HEK293T (cell line): Measurements from ENCODE around the gene RNF149.

Experiments
- CTCF ChIA-PET: fragments of 350-600 bp; formaldehyde crosslinking; extraction: SDS; loops from one replicate; lab custom pipeline; 2021; ENCODE audit warnings: antibody characterized with exemption, inconsistent platforms; lab: Yijun Ruan, JAX
- POLR2A ChIA-PET: fragments of 350-600 bp; formaldehyde crosslinking; extraction: SDS; loops from one replicate; lab custom pipeline; 2020; ENCODE audit warnings: antibody characterized with exemption, inconsistent platforms; lab: Yijun Ruan, JAX
- DNase-seq: peaks from one replicate; pipeline ENCODE4 v3.0.0; 2012; ENCODE audit warnings: mixed read lengths; ENCODE audit errors: extremely low spot score
- ARNT ChIP-seq: fragments of 450-650 bp; IDR thresholded peaks from 2 replicates; pipeline ENCODE4 v1.6.1; 2017; ENCODE audit warnings: mild to moderate bottlenecking
- BHLHE40 ChIP-seq: fragments of 450-650 bp; IDR thresholded peaks from 2 replicates; pipeline ENCODE4 v1.6.1; 2016; ENCODE audit warnings: mild to moderate bottlenecking, moderate library complexity, borderline replicate concordance
- CTBP1 ChIP-seq: fragments of 450-650 bp; IDR thresholded peaks from 2 replicates; pipeline ENCODE4 v1.6.1; 2016; ENCODE audit warnings: borderline replicate concordance
- ELF4 ChIP-seq: fragments of 450-650 bp; IDR thresholded peaks from 2 replicates; pipeline ENCODE4 v1.6.1; 2017; ENCODE audit warnings: antibody characterized with exemption
- FOXA1 ChIP-seq: fragments of 450-650 bp; IDR thresholded peaks from 2 replicates; pipeline ENCODE4 v1.6.1; 2016; ENCODE audit warnings: mild to moderate bottlenecking
- FOXK2 ChIP-seq: fragments of 450-650 bp; IDR thresholded peaks from 2 replicates; pipeline ENCODE4 v1.6.1; 2016; ENCODE audit warnings: mild to moderate bottlenecking
- FOXM1 ChIP-seq: fragments of 450-650 bp; IDR thresholded peaks from 2 replicates; pipeline ENCODE4 v1.6.1; 2017; ENCODE audit warnings: mild to moderate bottlenecking, borderline replicate concordance
- HDGF ChIP-seq: fragments of 450-650 bp; IDR thresholded peaks from 2 replicates; pipeline ENCODE4 v1.6.1; 2017; ENCODE audit warnings: antibody characterized with exemption, borderline replicate concordance
- L3MBTL2 ChIP-seq: fragments of 450-650 bp; conservative IDR thresholded peaks from 2 replicates; pipeline ENCODE4 v1.6.1; 2016; ENCODE audit warnings: mild to moderate bottlenecking
- LEF1 ChIP-seq: fragments of 450-650 bp; IDR thresholded peaks from 2 replicates; pipeline ENCODE4 v1.6.1; 2017; ENCODE audit warnings: mild to moderate bottlenecking, borderline replicate concordance
- NFRKB ChIP-seq: fragments of 450-650 bp; IDR thresholded peaks from 2 replicates; pipeline ENCODE4 v1.6.1; 2016; ENCODE audit warnings: mild to moderate bottlenecking, moderate library complexity
- SP1 ChIP-seq: fragments of 450-650 bp; IDR thresholded peaks from 2 replicates; pipeline ENCODE4 v1.6.1; 2017
- SUZ12 ChIP-seq: fragments of 450-650 bp; IDR thresholded peaks from 2 replicates; pipeline ENCODE4 v1.6.1; 2016; ENCODE audit warnings: mild to moderate bottlenecking
- TARDBP ChIP-seq: fragments of 450-650 bp; IDR thresholded peaks from 2 replicates; pipeline ENCODE4 v1.6.1; 2016
- ZNF384 ChIP-seq: fragments of 450-650 bp; IDR thresholded peaks from 2 replicates; pipeline ENCODE4 v1.6.1; 2016
- TF ChIP-seq, protein P1 (sequence below): fragments of 450-650 bp; IDR thresholded peaks from 2 replicates; pipeline ENCODE4 v1.6.1; 2016

RNF149 gene

DNA sequence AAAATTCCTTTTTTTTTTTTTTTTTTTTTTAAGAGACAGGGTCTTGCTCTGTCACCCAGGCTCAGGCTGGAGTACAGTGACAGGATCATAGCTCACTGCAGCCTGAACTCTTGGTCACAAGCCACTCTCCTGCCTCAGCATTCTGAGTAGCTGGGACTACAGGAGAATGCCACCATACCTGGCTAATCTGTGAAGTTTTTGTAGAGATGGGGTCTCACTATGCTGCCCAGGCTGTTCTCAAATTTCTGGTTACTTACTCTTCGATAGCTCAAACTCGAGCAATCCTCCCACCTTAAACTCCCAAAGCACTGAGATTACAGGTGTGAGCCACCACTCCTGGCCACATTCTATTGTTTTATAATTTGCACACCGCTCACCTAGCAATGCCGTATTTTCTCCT is 27.0 kb downstream of the RNF149 start:
- POLR2A ChIA-PET: interaction anchor here (1.0 to 1.5 kb wide), 2 partner anchors 27 to 29 kb away, joined by 4 to 5 read pairs; partner anchors contain the start of gene RNF149
- no peak for DNase-seq
- CTCF ChIA-PET: interaction anchor here (0.8 to 0.9 kb wide), 3 partner anchors 10 to 93 kb away, joined by 3 read pairs; no protein-coding TSS in a partner anchor
- TF ChIP-seq CTBP1 (no peak), SP1 (no peak), BHLHE40 (no peak), TARDBP (no peak), ARNT (no peak), FOXA1 (no peak), FOXK2 (no peak), SUZ12 (no peak), ELF4 (no peak), NFRKB (no peak), ZNF384 (no peak), LEF1 (no peak), FOXM1 (no peak), L3MBTL2 (no peak), HDGF (no peak)

DNA sequence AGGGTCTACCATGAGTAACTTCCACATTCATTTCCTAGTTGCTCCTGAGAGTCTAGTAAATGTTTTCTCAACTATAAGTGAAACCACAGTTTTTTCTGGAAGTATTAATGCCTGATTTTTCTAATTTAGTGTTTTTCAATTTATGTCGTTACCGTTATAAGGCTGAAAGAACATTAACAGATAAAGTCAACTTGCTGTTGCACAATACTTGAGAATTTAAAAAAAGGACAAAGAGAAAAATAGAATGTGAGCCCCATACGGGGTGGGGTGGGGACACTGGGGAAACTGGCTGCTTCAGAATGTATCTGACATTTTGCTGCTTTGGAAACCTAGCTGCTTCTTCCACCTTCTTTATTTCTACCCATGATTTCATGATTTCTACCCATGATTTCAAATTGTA is 29.6 kb downstream of the RNF149 start:
- ChIA-PET CTCF (no interaction called here), POLR2A (no interaction called here)
- no peak for DNase-seq
- TF ChIP-seq, protein P1, sequence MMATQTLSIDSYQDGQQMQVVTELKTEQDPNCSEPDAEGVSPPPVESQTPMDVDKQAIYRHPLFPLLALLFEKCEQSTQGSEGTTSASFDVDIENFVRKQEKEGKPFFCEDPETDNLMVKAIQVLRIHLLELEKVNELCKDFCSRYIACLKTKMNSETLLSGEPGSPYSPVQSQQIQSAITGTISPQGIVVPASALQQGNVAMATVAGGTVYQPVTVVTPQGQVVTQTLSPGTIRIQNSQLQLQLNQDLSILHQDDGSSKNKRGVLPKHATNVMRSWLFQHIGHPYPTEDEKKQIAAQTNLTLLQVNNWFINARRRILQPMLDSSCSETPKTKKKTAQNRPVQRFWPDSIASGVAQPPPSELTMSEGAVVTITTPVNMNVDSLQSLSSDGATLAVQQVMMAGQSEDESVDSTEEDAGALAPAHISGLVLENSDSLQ: no peak
- no peak for TF ChIP-seq FOXM1
- TF ChIP-seq BHLHE40: no peak
- no peak for TF ChIP-seq HDGF
- TF ChIP-seq ZNF384: no peak
- no peak for TF ChIP-seq L3MBTL2
- TF ChIP-seq NFRKB: no peak
- no peak for TF ChIP-seq FOXA1
- TF ChIP-seq TARDBP: no peak
- no peak for TF ChIP-seq LEF1
- TF ChIP-seq CTBP1: no peak
- TF ChIP-seq ELF4: no peak
- no peak for TF ChIP-seq SP1
- TF ChIP-seq SUZ12: no peak
- no peak for TF ChIP-seq FOXK2
- no peak for TF ChIP-seq ARNT

DNA sequence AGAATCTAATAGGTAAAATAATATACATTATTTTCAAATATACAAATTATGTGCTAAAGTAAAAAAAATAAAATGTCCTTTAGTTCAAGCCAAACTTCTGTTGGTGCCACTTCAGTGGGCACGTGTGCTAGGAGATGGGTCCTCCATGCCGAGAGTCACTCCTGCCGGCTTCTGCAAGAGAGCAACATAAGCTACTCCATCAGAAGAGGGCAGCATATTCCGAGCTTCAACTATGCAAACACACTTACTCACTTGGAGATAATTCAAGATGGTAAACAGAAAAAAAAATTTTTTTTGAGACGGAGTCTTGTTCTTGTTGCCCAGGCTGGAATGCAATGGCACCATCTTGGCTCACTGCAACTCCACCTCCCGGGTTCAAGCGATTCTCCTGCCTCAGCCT is 31.4 kb downstream of the RNF149 start:
- no peak for DNase-seq
- CTCF ChIA-PET: no interaction called here
- TF ChIP-seq FOXK2 (no peak), BHLHE40 (no peak)
- POLR2A ChIA-PET: no interaction called here

DNA sequence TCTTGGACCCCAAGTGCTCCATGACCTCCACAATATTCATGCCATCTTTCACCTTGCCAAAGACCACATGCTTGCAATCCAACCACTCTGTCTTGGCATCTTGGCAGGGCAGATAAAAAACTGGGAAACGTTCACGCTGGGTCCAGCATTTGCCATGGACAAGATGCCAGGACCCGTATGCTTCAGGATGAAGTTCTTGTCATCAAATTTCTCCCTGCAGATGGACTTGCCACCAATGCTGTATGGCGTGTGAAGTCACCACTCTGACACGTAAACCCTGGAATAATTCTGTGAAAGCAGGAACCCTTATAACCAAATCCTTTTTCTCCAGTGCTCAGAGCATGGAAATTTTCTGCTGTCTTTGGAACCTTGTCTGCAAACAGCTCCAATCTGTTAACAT is 34.4 kb downstream of the RNF149 start:
- no peak for DNase-seq
- TF ChIP-seq BHLHE40: no peak
- TF ChIP-seq TARDBP: no peak
- no peak for TF ChIP-seq CTBP1
- no peak for TF ChIP-seq ZNF384
- TF ChIP-seq NFRKB: no peak
- CTCF ChIA-PET: no interaction called here
- POLR2A ChIA-PET: no interaction called here

DNA sequence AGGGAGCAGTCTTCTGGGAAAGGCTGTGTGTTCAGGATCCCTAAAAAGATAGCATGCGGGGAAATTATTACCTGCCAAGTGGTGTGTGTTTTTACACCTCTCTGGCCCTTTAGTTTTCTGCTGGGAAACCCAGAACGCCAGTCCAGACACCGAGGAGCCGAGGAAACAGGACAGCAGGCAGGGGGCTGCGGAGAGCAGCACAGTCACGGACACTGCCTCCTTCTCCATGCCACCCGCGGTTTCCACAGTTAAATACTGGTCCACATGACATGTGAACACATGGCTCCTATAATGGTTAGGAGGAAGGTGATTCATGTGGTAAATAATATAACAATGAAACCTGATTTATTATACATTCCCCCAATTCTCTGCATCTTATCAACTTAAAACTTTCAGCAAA is 35.4 kb downstream of the RNF149 start:
- no peak for TF ChIP-seq SUZ12
- TF ChIP-seq ZNF384: no peak
- no peak for TF ChIP-seq ARNT
- no peak for TF ChIP-seq FOXA1
- no peak for TF ChIP-seq HDGF
- no peak for TF ChIP-seq LEF1
- TF ChIP-seq FOXM1: no peak
- no peak for TF ChIP-seq CTBP1
- CTCF ChIA-PET: no interaction called here
- POLR2A ChIA-PET: no interaction called here
- peak; percentile 13 for DNase-seq

DNA sequence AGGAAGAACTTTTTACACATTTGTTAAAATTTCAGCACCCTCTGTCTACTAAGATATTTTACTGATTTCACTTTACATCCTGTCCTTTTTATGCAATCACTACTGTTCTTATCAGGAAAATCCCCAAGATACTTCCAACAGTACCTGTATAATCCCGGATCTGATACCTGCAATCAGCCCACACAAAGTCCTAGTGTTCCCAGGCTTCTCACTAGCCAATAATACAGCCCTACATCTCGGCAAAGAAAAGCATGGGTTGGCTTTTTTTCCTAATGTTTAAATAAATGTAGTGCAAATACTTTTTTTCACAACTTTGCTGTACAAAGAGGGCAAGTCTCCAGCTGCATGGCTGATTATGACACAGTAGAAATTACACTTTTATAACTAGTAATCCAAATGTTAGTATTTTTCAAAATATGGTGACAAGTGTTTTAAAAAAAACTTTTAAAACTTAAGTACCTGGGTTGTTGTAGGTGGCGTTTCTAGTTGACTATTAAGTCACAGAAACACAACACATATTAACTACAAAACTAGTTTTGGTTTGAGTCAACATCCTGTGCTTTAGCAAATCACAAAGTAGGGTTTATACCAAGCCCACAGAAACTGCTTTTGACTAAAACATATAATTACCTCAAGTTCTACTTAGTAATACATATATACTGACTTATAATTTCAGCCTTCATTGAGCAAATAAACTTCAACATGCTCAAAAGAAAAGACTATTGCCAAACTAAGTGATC is 36.3 kb downstream of the RNF149 start:
- DNase-seq: no peak
- POLR2A ChIA-PET: no interaction called here
- CTCF ChIA-PET: interaction anchor here (0.7 kb wide), 1 partner anchor 9 kb away, joined by 3 read pairs; no protein-coding TSS in a partner anchor
- TF ChIP-seq, protein P1: no peak

DNA sequence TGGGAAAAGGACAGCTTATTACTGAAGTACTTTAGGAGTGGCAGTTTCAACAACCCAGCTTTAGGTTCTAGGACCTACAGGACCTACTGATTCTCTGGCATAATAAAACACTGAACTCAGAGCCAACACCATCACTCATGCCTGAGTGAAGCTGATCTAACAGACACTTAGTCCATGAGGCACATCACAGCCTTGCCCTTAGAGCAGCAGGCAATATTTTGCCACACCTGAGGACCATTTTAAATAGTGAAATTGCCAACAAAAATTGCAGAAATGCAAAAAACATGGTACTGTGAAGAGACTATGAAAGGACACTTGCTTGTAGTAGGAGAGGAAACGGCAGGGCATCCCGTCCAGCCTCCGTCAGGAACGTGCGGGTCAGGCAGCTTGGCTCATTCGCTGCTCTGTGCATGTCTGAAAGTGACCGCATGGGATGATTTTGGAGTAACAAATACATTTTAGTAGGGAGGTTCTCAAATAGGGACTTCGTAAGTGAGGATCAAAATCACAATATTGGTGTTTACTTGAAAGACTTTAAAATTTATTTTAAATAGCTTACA is 37.7 kb downstream of the RNF149 start:
- CTCF ChIA-PET: no interaction called here
- no peak for DNase-seq
- TF ChIP-seq SUZ12 (no peak), LEF1 (no peak), FOXA1 (no peak), FOXM1 (no peak), SP1 (no peak), TARDBP (no peak), NFRKB (no peak), CTBP1 (no peak), ARNT (no peak), ZNF384 (no peak), FOXK2 (no peak), ELF4 (no peak), HDGF (no peak)
- TF ChIP-seq, protein P1: no peak
- POLR2A ChIA-PET: interaction anchor here (1.1 kb wide), 1 partner anchor 18 kb away, joined by 3 read pairs; no protein-coding TSS in a partner anchor
